Endothelial cell of umbilical vein (primary cell): ENCODE measurements around the gene DAB2IP. TPM values are rescaled to one million over a fixed set of nuclear protein-coding genes. Genes with fewer than 3 reads are reported as not detected.
A peak's percentile ranks its signal among the peaks of the same experiment; 100 is the strongest.

ENCODE experiments used
- BruUV-seq: library from RNA; stranded (reverse); fragments of 400-500 nt; replicated peaks from 2 replicates; lab custom pipeline; 2021; lab: Mats Ljungman, UMichigan
- CTCF ChIA-PET: fragments of 300-600, 350-600 bp; sonication (Branson Sonifier 250); formaldehyde crosslinking; loops from one replicate; lab custom pipeline; 2021; ENCODE audit warnings: antibody characterized with exemption, inconsistent platforms; lab: Charles Lee
- POLR2A ChIA-PET: fragments of 300-600, 350-600 bp; sonication (Branson Sonifier 250); formaldehyde crosslinking; loops from one replicate; lab custom pipeline; 2021; ENCODE audit warnings: antibody characterized with exemption, inconsistent platforms; lab: Charles Lee
- DNase-seq: peaks from one replicate; pipeline ENCODE4 v3.0.0-alpha.2; 2011; ENCODE audit warnings: low read depth, low spot score
- FAIRE-seq: peaks from 2 replicates; lab custom pipeline; 2011; peaks lifted over from hg19 to GRCh38; lab: Jason Lieb, UNC
- H2AFZ ChIP-seq: 2 replicates; pipeline ENCODE4 v1.6.0; 2012; ENCODE audit warnings: low read depth, low read length, control low read depth, inconsistent platforms
- H3K27ac ChIP-seq: 2 replicates; pipeline ENCODE4 v1.5.1; 2011; ENCODE audit warnings: low read depth, mild to moderate bottlenecking, control low read depth, low read length, moderate library complexity; ENCODE audit not compliant: insufficient read depth
- H3K27me3 ChIP-seq, 2 experiments: 2 replicates each; pipeline versions ENCODE4 v1.6.0 to v1.6.1; 2011; ENCODE audit warnings: low read length in 2 of 2, mixed read lengths in 1 of 2; ENCODE audit not compliant: control insufficient read depth in 2 of 2, insufficient read depth in 2 of 2
- H3K36me3 ChIP-seq, 2 experiments: 2 replicates in 1 of 2; 3 replicates in 1 of 2; pipeline ENCODE4 v1.5.1; 2011; ENCODE audit warnings: low read length in 2 of 2, mild to moderate bottlenecking in 1 of 2, moderate library complexity in 1 of 2; ENCODE audit not compliant: control insufficient read depth in 2 of 2, insufficient read depth in 2 of 2; ENCODE audit errors: extremely low read depth in 1 of 2
- H3K4me1 ChIP-seq: 3 replicates; pipeline ENCODE4 v1.5.1; 2011; ENCODE audit warnings: mild to moderate bottlenecking, low read length; ENCODE audit not compliant: control insufficient read depth, insufficient read depth; ENCODE audit errors: extremely low read depth
- H3K4me2 ChIP-seq: 2 replicates; pipeline ENCODE4 v1.6.1; 2011; ENCODE audit warnings: low read length, control low read depth, mixed read lengths; ENCODE audit not compliant: insufficient read depth
- H3K4me3 ChIP-seq, 3 experiments: fragments of 200-600 bp in 1 of 3; sonication (generic), shearing (Covaris generic) in 1 of 3; replicated peaks in 1 of 3; 2 replicates each; pipeline ENCODE4 v1.5.1; 2011 to 2016; ENCODE audit warnings: control low read depth in 3 of 3, low read length in 3 of 3, mild to moderate bottlenecking in 2 of 3, inconsistent platforms in 1 of 3, low read depth in 1 of 3, moderate library complexity in 1 of 3; ENCODE audit not compliant: insufficient read depth in 1 of 3
- H3K79me2 ChIP-seq: 2 replicates; pipeline ENCODE4 v1.6.0; 2012; ENCODE audit warnings: low read length, inconsistent platforms; ENCODE audit not compliant: control insufficient read depth, insufficient read depth
- H3K9ac ChIP-seq: replicated peaks from 2 replicates; pipeline ENCODE3; 2011; ENCODE audit warnings: low read length, control low read depth; ENCODE audit not compliant: insufficient read depth; ENCODE audit errors: extremely low read depth
- H3K9me1 ChIP-seq: replicated peaks from 3 replicates; pipeline ENCODE4 v1.6.0; 2011; ENCODE audit warnings: mild to moderate bottlenecking, low read length; ENCODE audit not compliant: control insufficient read depth, insufficient read depth; ENCODE audit errors: extremely low read depth
- H3K9me3 ChIP-seq: replicated peaks from 2 replicates; pipeline ENCODE4 v1.5.1; 2012; ENCODE audit warnings: low read length, inconsistent platforms; ENCODE audit not compliant: control insufficient read depth, insufficient read depth
- H4K20me1 ChIP-seq: replicated peaks from 2 replicates; pipeline ENCODE3; 2011; ENCODE audit warnings: mild to moderate bottlenecking, low read length; ENCODE audit not compliant: control insufficient read depth, insufficient read depth; ENCODE audit errors: extremely low read depth
- CTCF ChIP-seq, 2 donors: IDR thresholded peaks; 1 replicate in 1 of 2; 2 replicates in 1 of 2; pipeline ENCODE4 v1.5.1; 2011; ENCODE audit warnings: low read length in 2 of 2, mild to moderate bottlenecking in 2 of 2, moderate library complexity in 2 of 2, control low read depth in 1 of 2, inconsistent platforms in 1 of 2, low read depth in 1 of 2; ENCODE audit not compliant: insufficient read depth in 1 of 2; ENCODE audit errors: extremely low read depth in 1 of 2
- EZH2 ChIP-seq: IDR thresholded peaks from 2 replicates; pipeline ENCODE4 v1.6.1; 2012; ENCODE audit warnings: borderline replicate concordance, low read depth, mild to moderate bottlenecking, moderate library complexity, low read length, inconsistent platforms; ENCODE audit not compliant: severe bottlenecking
- FOS ChIP-seq: IDR thresholded peaks from 2 replicates; pipeline ENCODE4 v1.6.1; 2011; ENCODE audit warnings: mild to moderate bottlenecking, low read length, moderate library complexity, borderline replicate concordance; ENCODE audit not compliant: insufficient read depth
- GATA2 ChIP-seq: IDR thresholded peaks from 2 replicates; pipeline ENCODE4 v1.7.0; 2011; ENCODE audit warnings: low read depth, mild to moderate bottlenecking, moderate library complexity, mixed read lengths, low read length; ENCODE audit not compliant: insufficient read length, insufficient read depth
- JUN ChIP-seq: IDR thresholded peaks from 2 replicates; pipeline ENCODE4 v1.6.1; 2011; ENCODE audit warnings: borderline replicate concordance, low read depth; ENCODE audit not compliant: insufficient read length, insufficient read depth
- MAX ChIP-seq: IDR thresholded peaks from 2 replicates; pipeline ENCODE4 v1.6.1; 2011; ENCODE audit not compliant: insufficient read depth, insufficient read length
- MYC ChIP-seq: IDR thresholded peaks from one replicate; pipeline ENCODE4 v1.6.1; 2011; ENCODE audit warnings: mild to moderate bottlenecking, low read depth, low read length
- POLR2A ChIP-seq: IDR thresholded peaks from 2 replicates; pipeline ENCODE4 v1.6.1; 2012; ENCODE audit warnings: low read depth, mild to moderate bottlenecking, control low read depth, low read length
- POLR2AphosphoS5 ChIP-seq: IDR thresholded peaks from 2 replicates; pipeline ENCODE4 v1.6.1; 2012; ENCODE audit warnings: low read depth, mild to moderate bottlenecking, control low read depth, low read length, moderate library complexity; ENCODE audit not compliant: insufficient read depth
- dilution Hi-C: fragments of 300-500 bp; cut with MboI; formaldehyde crosslinking; loops from one replicate; pipeline ENCODE4 v1.15.0; 2019; ENCODE audit warnings: low sequenced_read_pairs; ENCODE audit not compliant: extremely low pct_ligation_motif_present
- intact Hi-C: fragments of 100-400 bp; cut with micrococcal nuclease; formaldehyde crosslinking; loops from one replicate; pipeline ENCODE4 v1.10.0; 2022
- polyA plus RNA-seq, 4 experiments: library from polyadenylated mRNA; depleted of rRNA in 3 of 4; stranded (reverse) in 3 of 4; unstranded in 1 of 4; fragments of >200 nt; gene quantifications; 2 replicates each; pipeline versions ENCODE4 v1.2.1 to v1.2.3, GENCODE V29; 2011 to 2012; ENCODE audit warnings: missing spikeins in 1 of 4
- total RNA-seq: library from RNA; stranded (reverse); gene quantifications from 2 replicates; pipeline ENCODE4 v1.2.3, GENCODE V29; 2021

Gene DAB2IP
- total and polyA plus RNA-seq, 2 donors (not counting 3 experiments of a cell fraction or from before 2014, with no cell fraction given), result 29.2 to 53.6 TPM

GRCh38 chr9:121818841-121819427 lies 167.5 kb downstream of the DAB2IP start:
- no peak for FAIRE-seq
- dilution Hi-C loops (no loop called here), intact Hi-C loops (no loop called here)
- Histone ChIP-seq H3K27me3 (no peaks in the 10 kb centered on the region), H3K4me2 (no peak overlapping the region), H3K9ac (no peak overlapping the region), H3K9me3 (no peaks in the 10 kb centered on the region), H4K20me1 (no peaks in the 10 kb centered on the region), H3K27ac (no peak overlapping the region), H3K36me3 (no peaks in the 10 kb centered on the region), H3K4me1 (no peaks in the 10 kb centered on the region), H3K79me2 (no peaks in the 10 kb centered on the region), H3K9me1 (no peaks in the 10 kb centered on the region), H2AFZ (no peak overlapping the region), H3K4me3 (no peak overlapping the region)
- ChIA-PET CTCF (no interaction called here), POLR2A (no interaction called here)
- TF ChIP-seq POLR2AphosphoS5, result no peak
- no peak for TF ChIP-seq FOS
- TF ChIP-seq POLR2A, result no peak
- TF ChIP-seq GATA2, result no peak
- no peak for TF ChIP-seq MYC
- DNase-seq, result no peak
- BruUV-seq, result no TSS peak

DNA sequence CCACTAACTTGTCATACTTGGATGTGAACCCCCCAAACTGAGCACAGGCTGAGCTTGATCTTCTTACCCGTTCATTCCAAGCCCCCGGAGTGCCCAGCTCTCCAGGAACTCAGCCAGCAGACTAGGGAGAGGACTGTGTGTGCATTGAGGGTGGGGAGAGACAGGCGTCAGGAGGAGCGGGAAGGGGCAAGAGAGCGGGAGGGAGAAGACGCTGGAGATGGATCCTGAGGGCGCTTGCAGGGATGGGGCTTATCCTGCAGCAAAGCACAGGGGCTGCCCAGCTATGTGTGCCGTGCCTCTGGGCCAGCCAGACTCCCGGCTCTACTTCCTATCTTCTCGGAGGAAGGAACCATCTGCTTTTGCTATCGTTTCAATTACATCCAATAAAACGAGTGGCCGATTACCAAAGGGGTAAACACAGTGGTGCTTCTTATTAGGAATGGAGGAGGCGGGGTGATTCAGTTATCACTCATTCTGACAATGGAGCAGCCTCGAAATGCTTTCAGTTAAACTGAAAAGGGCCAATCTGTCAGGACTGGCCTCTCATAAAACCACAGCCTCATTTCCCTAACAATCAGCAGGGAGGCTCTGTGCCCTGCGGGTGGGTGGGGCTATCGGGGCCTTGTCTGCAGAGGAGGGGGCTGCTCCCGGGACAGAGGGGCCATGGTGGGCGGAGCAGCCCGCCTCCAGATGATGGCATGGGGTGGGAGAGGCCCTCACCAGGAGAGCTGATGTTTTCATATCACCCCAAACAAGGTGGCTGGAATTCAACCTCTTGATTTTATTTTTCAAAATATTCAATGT lies 168.2 kb downstream of the DAB2IP start:
- no peaks in the 10 kb centered on the region for H3K27me3 ChIP-seq
- dilution Hi-C loops, result no loop called here
- intact Hi-C loops, result no loop called here
- H3K9me3 ChIP-seq, result no peaks in the 10 kb centered on the region
- no peak for TF ChIP-seq GATA2
- TF ChIP-seq POLR2AphosphoS5, result no peak
- TF ChIP-seq CTCF (IDR thresholded peaks at IDR 0.05; ENCODE audit: extremely low read depth in 1 of 2, insufficient read depth in 1 of 2, low read depth in 1 of 2, low read length in 2 of 2), result no peak
- no peak for TF ChIP-seq MYC
- TF ChIP-seq FOS, result no peak
- TF ChIP-seq POLR2A, result no peak
- no peak for TF ChIP-seq JUN
- no peak for TF ChIP-seq MAX
- no peak for TF ChIP-seq EZH2
- no peak overlapping the region for H3K9ac ChIP-seq
- POLR2A ChIA-PET, result no interaction called here
- peak overlapping the region; percentile 47 for H2AFZ ChIP-seq
- no peaks in the 10 kb centered on the region for H3K36me3 ChIP-seq
- DNase-seq (peak; percentile 33), FAIRE-seq (no peak)
- no TSS peak for BruUV-seq
- CTCF ChIA-PET, result no interaction called here
- H4K20me1 ChIP-seq, result no peaks in the 10 kb centered on the region
- no peaks in the 10 kb centered on the region for H3K9me1 ChIP-seq
- H3K4me2 ChIP-seq, result no peak overlapping the region
- H3K27ac ChIP-seq, result no peak overlapping the region
- H3K4me3 ChIP-seq, result peak overlapping the region in 1 of 3 experiments; percentile 3
- no peaks in the 10 kb centered on the region for H3K4me1 ChIP-seq
- H3K79me2 ChIP-seq, result no peaks in the 10 kb centered on the region
